HG03159 (cell line): Measurements from ENCODE around the gene REPS1.
A peak's percentile ranks its signal among the peaks of the same experiment; 100 is the strongest.
"Not testable (repeated sequence)": the region's sequence is repeated elsewhere in the genome, so short reads cannot be mapped to it uniquely, and the experiment has no call there.

Experiments
- ATAC-seq: cut with Tn5 transposase; IDR thresholded peaks from one replicate; pipeline ENCODE4 v1.9.1; 2021; ENCODE audit warnings: mild to moderate bottlenecking, moderate library complexity; ENCODE audit not compliant: unreplicated experiment

The REPS1 gene

DNA sequence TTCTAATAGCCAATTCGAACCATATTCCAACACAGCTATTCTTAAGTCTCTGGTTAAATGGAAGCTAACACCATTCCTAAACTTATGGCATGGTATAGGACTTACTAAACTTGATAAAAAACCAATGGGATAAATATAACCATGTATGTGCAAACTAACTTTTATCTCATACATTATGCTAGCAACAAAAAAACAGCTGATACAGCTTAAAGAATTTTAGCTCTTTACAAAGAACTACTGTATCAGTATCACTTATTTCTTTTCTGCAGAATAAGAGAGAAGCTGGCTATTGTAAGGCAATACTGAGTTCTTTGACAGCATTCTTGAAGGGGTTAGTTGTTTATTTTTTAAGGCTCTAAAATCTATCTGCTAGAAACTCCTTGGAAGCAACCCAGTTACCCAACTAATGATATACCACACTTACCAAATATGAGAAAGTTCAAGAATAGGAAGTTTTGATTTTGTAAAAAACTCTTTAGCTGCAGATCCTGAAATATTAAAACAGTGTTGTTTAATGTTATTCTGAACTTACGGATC lies 44.9 kb downstream of the REPS1 start:
- no peak for ATAC-seq

DNA sequence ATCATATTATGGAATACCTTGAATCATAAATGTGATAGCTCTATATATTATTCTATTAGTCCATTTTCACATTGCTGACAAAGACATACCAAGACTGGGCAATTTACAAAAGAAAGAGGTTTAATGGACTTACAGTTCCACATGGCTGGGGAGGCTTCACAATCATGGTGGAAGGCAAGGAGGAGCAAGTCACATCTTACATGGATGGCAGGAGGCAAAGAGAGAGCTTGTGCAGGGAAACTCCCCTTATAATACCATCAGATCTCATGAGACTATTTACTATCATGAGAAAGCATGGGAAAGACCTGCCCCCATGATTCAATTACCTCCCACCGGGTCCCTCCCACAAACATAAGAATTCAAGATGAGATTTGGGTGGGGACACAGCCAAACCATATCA lies 51.2 kb downstream of the REPS1 start:
- ATAC-seq, result not testable (repeated sequence)

- ATAC-seq, result no peak
Measured at GRCh38 chr6:138931660-138932059, 56.4 kb downstream of the REPS1 start.

- no peak for ATAC-seq
Measured at GRCh38 chr6:138926579-138926978, 61.5 kb downstream of the REPS1 start.

GRCh38 chr6:138925806-138926205 lies 62.2 kb downstream of the REPS1 start:
- no peak for ATAC-seq

GRCh38 chr6:138923561-138923960 lies 64.5 kb downstream of the REPS1 start:
- peak; percentile 50 for ATAC-seq

DNA sequence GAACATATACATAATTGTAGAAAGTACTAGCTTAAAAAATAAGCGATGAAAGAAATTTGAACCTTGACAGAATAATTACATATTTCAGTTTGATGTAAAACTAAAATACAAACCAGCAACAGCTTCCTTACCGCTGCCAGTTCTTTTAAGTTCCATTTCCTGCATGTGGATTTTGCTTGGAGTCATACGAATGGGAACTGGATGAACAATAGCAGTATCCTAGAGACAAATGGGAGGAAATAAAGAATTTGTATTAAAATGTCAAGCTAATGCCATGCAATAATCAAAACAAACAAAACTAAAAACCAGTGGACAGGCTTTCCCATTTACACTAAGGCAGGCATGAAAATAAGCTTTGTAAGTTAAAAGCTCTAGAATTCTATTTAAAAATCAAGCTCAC lies 67.1 kb downstream of the REPS1 start:
- ATAC-seq, result no peak

DNA sequence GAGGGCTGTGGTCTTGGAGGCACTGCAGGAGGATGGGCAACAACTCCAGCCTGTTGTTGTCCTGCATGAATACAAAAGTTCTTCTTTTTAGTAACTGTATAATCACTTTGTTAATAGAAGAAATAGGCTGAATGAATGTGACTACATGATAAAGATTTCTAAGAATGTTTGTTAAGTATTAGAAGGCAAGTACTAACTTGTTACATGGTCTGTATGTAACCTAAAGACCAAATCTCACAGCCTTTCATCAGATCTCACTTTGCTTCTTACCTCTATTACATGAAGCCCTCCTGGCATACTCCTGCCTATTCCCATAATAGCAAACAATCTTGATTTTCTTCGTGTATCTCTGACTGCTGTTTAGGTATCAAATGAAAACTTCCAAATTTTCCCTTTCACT lies 73.4 kb downstream of the REPS1 start:
- ATAC-seq, result no peak

- no peak for ATAC-seq
Measured at GRCh38 chr6:138912308-138912707, 75.7 kb downstream of the REPS1 start.

DNA sequence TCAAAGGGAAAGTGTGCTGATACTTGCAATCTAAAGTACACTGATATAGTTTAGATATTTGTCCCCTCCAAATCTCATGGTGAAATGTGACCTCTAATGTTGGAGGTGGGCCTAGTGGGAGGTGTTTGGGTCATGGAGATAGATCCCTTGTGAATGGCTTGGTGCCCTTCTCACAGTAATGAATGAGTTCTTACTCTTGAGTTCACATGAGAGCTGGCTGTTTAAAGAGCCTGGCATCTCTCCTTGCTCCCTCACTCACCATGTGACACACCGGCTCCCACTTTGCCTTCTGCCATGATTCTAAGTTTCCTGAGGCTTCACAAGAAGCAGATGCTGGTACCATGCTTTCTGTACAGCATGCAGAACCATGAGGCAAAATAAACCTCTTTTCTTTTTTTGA lies 78.1 kb downstream of the REPS1 start:
- ATAC-seq, result no peak

GRCh38 chr6:138909511-138909910 lies 78.5 kb downstream of the REPS1 start:
- no peak for ATAC-seq

GRCh38 chr6:138907167-138907566 lies 80.9 kb downstream of the REPS1 start:
- ATAC-seq, result no peak

- no peak for ATAC-seq
Measured at GRCh38 chr6:138897031-138897430, 91.0 kb downstream of the REPS1 start.

- ATAC-seq, result no peak
Measured at GRCh38 chr6:138896104-138896756, 91.8 kb downstream of the REPS1 start.

DNA sequence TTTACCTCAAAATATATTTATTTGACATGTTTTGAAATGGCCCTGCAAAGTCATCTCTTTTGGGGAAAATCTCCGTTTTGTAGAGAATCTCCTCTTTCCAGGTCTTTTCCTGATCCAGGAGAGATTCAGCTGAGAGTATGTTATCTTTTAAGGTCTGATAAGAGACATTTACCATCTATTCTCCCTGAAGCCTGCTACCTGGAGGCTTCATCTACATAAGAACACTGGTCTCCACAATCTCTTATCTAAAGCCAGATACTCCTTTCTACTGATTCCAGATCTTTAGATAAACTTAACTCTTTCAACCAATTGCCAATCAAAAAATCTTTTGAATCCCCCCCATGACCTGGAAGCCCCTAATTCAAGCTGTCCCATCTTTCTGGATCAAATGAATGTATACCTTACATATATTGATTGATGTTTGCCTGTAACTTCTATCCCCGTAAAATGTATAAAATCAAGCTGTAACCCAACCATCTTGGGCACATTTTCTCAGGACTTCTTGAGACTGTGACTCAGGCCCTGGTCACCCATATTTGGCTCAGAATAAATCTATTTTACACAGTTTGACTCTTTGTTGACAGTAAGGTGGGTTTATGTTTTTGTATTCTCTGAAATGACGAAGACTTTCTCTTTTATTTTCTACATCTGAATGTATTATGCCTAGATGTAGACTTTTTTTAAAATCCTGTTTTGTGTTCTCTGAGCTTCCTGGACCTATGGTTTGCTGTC lies 96.6 kb downstream of the REPS1 start:
- no peak for ATAC-seq

GRCh38 chr6:138885156-138885819 lies 102.8 kb downstream of the REPS1 start:
- no peak for ATAC-seq

GRCh38 chr6:138882369-138883017 lies 105.6 kb downstream of the REPS1 start:
- ATAC-seq, result peak; percentile 65

DNA sequence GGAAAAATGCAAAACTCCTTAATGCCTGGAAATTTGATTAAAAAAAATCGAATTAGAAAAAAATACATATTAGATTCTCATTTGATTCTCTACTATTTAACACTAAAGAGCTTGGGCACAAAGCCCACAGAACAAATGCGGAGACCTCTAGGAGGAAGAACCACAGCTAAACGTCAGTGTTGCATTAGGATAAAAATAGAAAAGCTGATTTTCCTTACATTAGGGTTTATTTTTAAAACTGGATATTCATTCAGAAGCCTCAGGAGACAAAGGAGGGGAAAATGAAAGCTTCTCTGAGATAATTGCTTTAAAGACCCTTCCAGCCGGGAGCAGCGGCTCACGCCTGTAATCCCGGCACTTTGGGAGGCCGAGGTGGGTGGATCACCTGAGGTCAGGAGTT lies 114.9 kb downstream of the REPS1 start:
- ATAC-seq, result no peak

- ATAC-seq, result no peak
Measured at GRCh38 chr6:138869398-138869797, 118.7 kb downstream of the REPS1 start.

DNA sequence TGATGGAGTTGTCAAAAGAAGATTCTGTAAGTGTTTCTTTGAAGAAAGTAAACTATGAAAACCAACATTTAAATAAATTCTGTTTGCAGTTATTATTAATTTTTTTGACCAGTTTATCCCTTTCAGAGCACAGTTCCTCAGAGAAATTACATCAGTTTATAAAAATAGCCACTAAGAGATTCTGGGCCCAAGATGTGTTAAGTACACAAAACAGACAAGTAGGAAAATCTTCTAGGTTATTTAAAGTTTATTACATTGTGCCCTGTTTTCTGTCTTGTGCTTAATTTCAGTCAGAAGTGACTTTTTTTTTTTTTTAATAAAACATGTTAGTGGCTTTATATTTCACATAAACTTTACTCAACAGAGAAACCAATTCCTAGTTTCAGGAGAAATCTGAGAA lies 119.9 kb downstream of the REPS1 start:
- ATAC-seq, result no peak

- ATAC-seq, result no peak
Measured at GRCh38 chr6:138865480-138866109, 122.5 kb downstream of the REPS1 start.
